ENCODE measurements around the gene GJC1. TPM values are rescaled to one million over a fixed set of nuclear protein-coding genes. Genes with fewer than 3 reads are reported as not detected.

GJC1 gene
- total RNA-seq, 1 donor, result 10.5 TPM

- Histone ChIP-seq H2AFZ (ENCODE audit: low read length) (no peak overlapping the region), H3K27ac (ENCODE audit: low read depth, low read length) (no peak overlapping the region), H3K79me2 (ENCODE audit: insufficient read depth, low read length) (no peaks in the 10 kb centered on the region), H3K4me3 (ENCODE audit: insufficient read depth, low read length) (no peak overlapping the region), H4K20me1 (ENCODE audit: insufficient read depth, low read length) (no peaks in the 10 kb centered on the region), H3K4me2 (ENCODE audit: insufficient read depth, low read length) (no peak overlapping the region), H3K36me3 (ENCODE audit: insufficient read depth, low read length) (no peaks in the 10 kb centered on the region), H3K9me3 (ENCODE audit: low read depth, low read length) (no peaks in the 10 kb centered on the region), H3K27me3 (ENCODE audit: insufficient read depth, low read length) (peaks cover 6% of the 10 kb centered on the region), H3K4me1 (ENCODE audit: insufficient read depth, low read length) (no peaks in the 10 kb centered on the region)
- TF ChIP-seq CTCF (IDR thresholded peaks at IDR 0.05; ENCODE audit: extremely low read depth, low read depth, low read length), result no peak
- DNase-seq (ENCODE audit: insufficient read length, low spot score, missing footprints), result peak; percentile 47
These were observed 64.1 kb downstream of the GJC1 start for GRCh38 chr17:44765965-44766364.

GRCh38 chr17:44763170-44763569 is 66.9 kb downstream of the GJC1 start:
- Histone ChIP-seq H3K79me2 (ENCODE audit: insufficient read depth, low read length) (no peaks in the 10 kb centered on the region), H3K4me3 (ENCODE audit: insufficient read depth, low read length) (no peak overlapping the region), H3K4me1 (ENCODE audit: insufficient read depth, low read length) (no peaks in the 10 kb centered on the region), H2AFZ (ENCODE audit: low read length) (no peak overlapping the region), H3K27ac (ENCODE audit: low read depth, low read length) (no peak overlapping the region), H3K4me2 (ENCODE audit: insufficient read depth, low read length) (no peak overlapping the region), H3K27me3 (ENCODE audit: insufficient read depth, low read length) (peaks cover 27% of the 10 kb centered on the region), H3K9me3 (ENCODE audit: low read depth, low read length) (no peaks in the 10 kb centered on the region), H4K20me1 (ENCODE audit: insufficient read depth, low read length) (no peaks in the 10 kb centered on the region), H3K36me3 (ENCODE audit: insufficient read depth, low read length) (no peaks in the 10 kb centered on the region)
- DNase-seq (ENCODE audit: insufficient read length, low spot score, missing footprints), result peak; percentile 58
- TF ChIP-seq CTCF (IDR thresholded peaks at IDR 0.05; ENCODE audit: extremely low read depth, low read depth, low read length), result no peak

GRCh38 chr17:44761932-44762810 is 67.9 kb downstream of the GJC1 start:
- no peaks in the 10 kb centered on the region for H3K79me2 ChIP-seq (ENCODE audit: insufficient read depth, low read length)
- no peak overlapping the region for H3K4me2 ChIP-seq (ENCODE audit: insufficient read depth, low read length)
- H2AFZ ChIP-seq (ENCODE audit: low read length), result no peak overlapping the region

More at GRCh38 chr17:44761932-44762810, 67.9 kb downstream of the GJC1 start:
- peak; percentile 7 for TF ChIP-seq CTCF (IDR thresholded peaks at IDR 0.05; ENCODE audit: extremely low read depth, low read depth, low read length)
- peak; percentile 80 for DNase-seq (ENCODE audit: insufficient read length, low spot score, missing footprints)
- Histone ChIP-seq H3K9me3 (ENCODE audit: low read depth, low read length) (no peaks in the 10 kb centered on the region), H3K36me3 (ENCODE audit: insufficient read depth, low read length) (no peaks in the 10 kb centered on the region), H3K4me3 (ENCODE audit: insufficient read depth, low read length) (no peak overlapping the region), H4K20me1 (ENCODE audit: insufficient read depth, low read length) (no peaks in the 10 kb centered on the region), H3K27ac (ENCODE audit: low read depth, low read length) (no peak overlapping the region), H3K27me3 (ENCODE audit: insufficient read depth, low read length) (peaks cover 35% of the 10 kb centered on the region), H3K4me1 (ENCODE audit: insufficient read depth, low read length) (no peaks in the 10 kb centered on the region)
